CD4-positive, alpha-beta T cell (primary cell): ENCODE measurements around the gene CACNA2D3. TPM values are rescaled to one million over a fixed set of nuclear protein-coding genes. Genes with fewer than 3 reads are reported as not detected.

Experiments
- ATAC-seq: fragments of 200-7000 bp; cut with Tn5 transposase; one replicate; pipeline ENCODE4 v1.10.0; 2022; ENCODE audit warnings: mild to moderate bottlenecking; ENCODE audit not compliant: poor library complexity
- CTCF ChIA-PET: fragments of 350-600 bp; sonication (Branson Sonifier 250); formaldehyde crosslinking; loops from one replicate; lab custom pipeline; 2021; ENCODE audit warnings: antibody characterized with exemption, inconsistent platforms; lab: Charles Lee
- POLR2A ChIA-PET: fragments of 350-600 bp; sonication (Branson Sonifier 250); formaldehyde crosslinking; loops from one replicate; lab custom pipeline; 2021; ENCODE audit warnings: antibody characterized with exemption, inconsistent platforms; lab: Charles Lee
- DNase-seq, 14 experiments: peaks; one replicate each; pipeline ENCODE4 v3.0.0-alpha.2; 2013 to 2020; ENCODE audit warnings: mixed read lengths in 2 of 14
- H3K27ac ChIP-seq, 2 donors: one replicate each; pipeline versions ENCODE4 v1.5.1 to v1.7.0; 2013; ENCODE audit warnings: low read length in 2 of 2, low read depth in 1 of 2, mild to moderate bottlenecking in 1 of 2
- H3K27me3 ChIP-seq, 2 experiments: 1 replicate in 1 of 2; 2 replicates in 1 of 2; pipeline versions ENCODE4 v1.6.1 to v1.7.0; 2013; ENCODE audit warnings: low read length in 2 of 2, control low read depth in 1 of 2, mild to moderate bottlenecking in 1 of 2, moderate library complexity in 1 of 2; ENCODE audit not compliant: insufficient read depth in 2 of 2, control insufficient read depth in 1 of 2
- H3K36me3 ChIP-seq: one replicate; pipeline ENCODE4 v1.6.1; 2013; ENCODE audit warnings: low read length, control low read depth; ENCODE audit not compliant: insufficient read depth
- H3K4me1 ChIP-seq: one replicate; pipeline ENCODE4 v1.6.1; 2013; ENCODE audit warnings: low read length, control low read depth; ENCODE audit not compliant: insufficient read depth
- H3K4me3 ChIP-seq: one replicate; pipeline ENCODE4 v1.5.1; 2013; ENCODE audit warnings: mild to moderate bottlenecking, low read length, moderate library complexity
- H3K9me3 ChIP-seq, 2 experiments: 1 replicate in 1 of 2; 2 replicates in 1 of 2; pipeline versions ENCODE4 v1.6.1 to v1.7.0; 2013; ENCODE audit warnings: low read length in 2 of 2, mild to moderate bottlenecking in 2 of 2, control low read depth in 1 of 2, moderate library complexity in 1 of 2; ENCODE audit not compliant: control insufficient read depth in 1 of 2, insufficient read depth in 1 of 2
- H3K27ac Mint-ChIP-seq: one replicate; pipeline ENCODE4 v1.8.0; 2020; ENCODE audit warnings: mixed read lengths
- H3K27me3 Mint-ChIP-seq: one replicate; pipeline ENCODE4 v1.8.0; 2021; ENCODE audit warnings: mixed read lengths
- H3K36me3 Mint-ChIP-seq: one replicate; pipeline ENCODE4 v1.8.0; 2021; ENCODE audit warnings: low read depth, mixed read lengths
- H3K4me1 Mint-ChIP-seq: one replicate; pipeline ENCODE4 v1.8.0; 2021; ENCODE audit warnings: low read depth, mixed read lengths
- H3K4me3 Mint-ChIP-seq: one replicate; pipeline ENCODE4 v1.8.0; 2020; ENCODE audit warnings: mild to moderate bottlenecking, mixed read lengths
- H3K9me3 Mint-ChIP-seq: one replicate; pipeline ENCODE4 v1.8.0; 2020; ENCODE audit warnings: mixed read lengths
- intact Hi-C, 2 experiments: fragments of 100-400 bp; cut with DNase I in 1 of 2; cut with micrococcal nuclease in 1 of 2; formaldehyde crosslinking; loops; one replicate each; pipeline versions ENCODE4 v1.15.1 to v1.9.0; 2023 to 2025; cut with DNase I, micrococcal nuclease
- total RNA-seq, 174 experiments: library from RNA in 2 of 174; stranded (reverse) in 2 of 174; gene quantifications; one replicate each; pipeline ENCODE4 v1.2.3 and lab custom pipeline; 2021 to 2026
- TF ChIP-seq, protein P1 (sequence below): fragments of 200-600 bp; IDR thresholded peaks from one replicate; pipeline ENCODE4 v1.8.0; 2022; ENCODE audit warnings: antibody characterized with exemption, mild to moderate bottlenecking

CACNA2D3 gene
- total RNA-seq, 2 experiments from 2014 or later: 0.08 TPM; not detected in 1

DNA sequence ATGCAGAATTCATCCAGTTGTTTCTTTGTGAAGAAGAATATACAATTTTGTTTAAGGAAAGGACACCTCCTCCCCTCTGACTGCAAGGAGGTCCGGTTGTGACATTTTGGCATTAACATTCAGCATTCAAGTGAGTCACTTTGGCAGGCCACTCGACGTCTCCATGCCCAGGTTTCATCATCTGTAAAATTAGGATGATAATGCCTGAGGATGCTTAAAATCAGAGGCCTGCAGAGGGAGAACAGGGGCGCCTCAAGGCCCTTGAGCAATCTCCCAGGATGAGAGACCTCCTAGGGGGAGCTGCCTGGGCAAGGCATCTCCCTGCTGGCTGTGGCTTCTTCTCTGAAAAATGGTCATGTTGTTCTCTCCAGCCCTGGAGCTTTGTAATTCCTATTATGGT, 236.0 kb downstream of the CACNA2D3 start:
- Histone ChIP-seq H3K4me3 (no peak overlapping the region), H3K36me3 (no peaks in the 10 kb centered on the region), H3K9me3 (no peaks in the 10 kb centered on the region), H3K27ac (no peak overlapping the region), H3K27me3 (no peaks in the 10 kb centered on the region), H3K4me1 (no peaks in the 10 kb centered on the region)
- TF ChIP-seq, protein P1, sequence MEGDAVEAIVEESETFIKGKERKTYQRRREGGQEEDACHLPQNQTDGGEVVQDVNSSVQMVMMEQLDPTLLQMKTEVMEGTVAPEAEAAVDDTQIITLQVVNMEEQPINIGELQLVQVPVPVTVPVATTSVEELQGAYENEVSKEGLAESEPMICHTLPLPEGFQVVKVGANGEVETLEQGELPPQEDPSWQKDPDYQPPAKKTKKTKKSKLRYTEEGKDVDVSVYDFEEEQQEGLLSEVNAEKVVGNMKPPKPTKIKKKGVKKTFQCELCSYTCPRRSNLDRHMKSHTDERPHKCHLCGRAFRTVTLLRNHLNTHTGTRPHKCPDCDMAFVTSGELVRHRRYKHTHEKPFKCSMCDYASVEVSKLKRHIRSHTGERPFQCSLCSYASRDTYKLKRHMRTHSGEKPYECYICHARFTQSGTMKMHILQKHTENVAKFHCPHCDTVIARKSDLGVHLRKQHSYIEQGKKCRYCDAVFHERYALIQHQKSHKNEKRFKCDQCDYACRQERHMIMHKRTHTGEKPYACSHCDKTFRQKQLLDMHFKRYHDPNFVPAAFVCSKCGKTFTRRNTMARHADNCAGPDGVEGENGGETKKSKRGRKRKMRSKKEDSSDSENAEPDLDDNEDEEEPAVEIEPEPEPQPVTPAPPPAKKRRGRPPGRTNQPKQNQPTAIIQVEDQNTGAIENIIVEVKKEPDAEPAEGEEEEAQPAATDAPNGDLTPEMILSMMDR: no peak
- H3K27ac Mint-ChIP-seq: no peak overlapping the region
- ATAC-seq (no peak), DNase-seq (no peak)
- no peaks in the 10 kb centered on the region for H3K36me3 Mint-ChIP-seq
- H3K9me3 Mint-ChIP-seq: no peaks in the 10 kb centered on the region
- no peak overlapping the region for H3K4me3 Mint-ChIP-seq
- H3K4me1 Mint-ChIP-seq: no peaks in the 10 kb centered on the region
- peaks cover 5% of the 10 kb centered on the region for H3K27me3 Mint-ChIP-seq
- intact Hi-C loops: no loop called here
- POLR2A ChIA-PET: no interaction called here
- CTCF ChIA-PET: no interaction called here

GRCh38 chr3:54358969-54359694, 236.8 kb downstream of the CACNA2D3 start:
- Histone ChIP-seq H3K4me3 (no peak overlapping the region), H3K4me1 (no peaks in the 10 kb centered on the region), H3K9me3 (no peaks in the 10 kb centered on the region), H3K27ac (no peak overlapping the region), H3K36me3 (no peaks in the 10 kb centered on the region), H3K27me3 (no peaks in the 10 kb centered on the region)
- H3K4me3 Mint-ChIP-seq: no peak overlapping the region
- TF ChIP-seq, protein P1: no peak
- DNase-seq: no peak
- intact Hi-C loops: no loop called here
- POLR2A ChIA-PET: no interaction called here
- no peaks in the 10 kb centered on the region for H3K36me3 Mint-ChIP-seq
- H3K4me1 Mint-ChIP-seq: no peaks in the 10 kb centered on the region
- no peak overlapping the region for H3K27ac Mint-ChIP-seq
- no peak for ATAC-seq
- peaks cover 5% of the 10 kb centered on the region for H3K27me3 Mint-ChIP-seq
- CTCF ChIA-PET: no interaction called here
- H3K9me3 Mint-ChIP-seq: no peaks in the 10 kb centered on the region

DNA sequence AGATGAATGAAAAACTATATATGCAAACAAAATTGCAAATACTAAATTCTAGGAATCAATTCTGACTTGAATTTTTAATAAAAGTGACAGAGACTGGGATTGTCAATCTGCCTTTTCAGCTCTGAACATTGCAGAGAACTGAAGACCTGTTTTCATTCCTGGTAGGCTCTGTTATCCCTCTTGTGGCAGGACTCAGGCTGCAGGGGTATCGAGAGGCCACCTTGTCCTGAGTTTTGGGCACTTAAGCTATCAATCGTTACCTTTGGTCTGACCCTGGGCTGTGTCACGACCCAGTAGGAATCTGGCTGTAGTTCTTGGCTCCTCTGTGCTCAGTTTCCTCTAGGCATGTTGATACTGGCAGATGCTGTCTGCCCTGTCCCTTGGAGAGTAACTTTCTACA, 238.0 kb downstream of the CACNA2D3 start:
- POLR2A ChIA-PET: no interaction called here
- Histone ChIP-seq H3K27ac (no peak overlapping the region), H3K4me3 (no peak overlapping the region), H3K36me3 (no peaks in the 10 kb centered on the region), H3K4me1 (no peaks in the 10 kb centered on the region), H3K9me3 (no peaks in the 10 kb centered on the region), H3K27me3 (no peaks in the 10 kb centered on the region)
- Mint-ChIP-seq H3K27me3 (no peaks in the 10 kb centered on the region), H3K27ac (no peak overlapping the region), H3K36me3 (no peaks in the 10 kb centered on the region), H3K4me1 (no peaks in the 10 kb centered on the region), H3K9me3 (no peaks in the 10 kb centered on the region), H3K4me3 (no peak overlapping the region)
- ATAC-seq (no peak), DNase-seq (no peak)
- CTCF ChIA-PET: no interaction called here
- intact Hi-C loops: no loop called here
- TF ChIP-seq, protein P1: no peak
